Retina (tissue), 1 donor: ENCODE data around the gene KIAA0513.

ENCODE experiments used
- DNase-seq: peaks from one replicate; pipeline ENCODE4 v3.0.0-alpha.2; 2016

Gene KIAA0513

GRCh38 chr16:85075236-85075924, 47.8 kb downstream of the KIAA0513 start:
- DNase-seq: no peak

GRCh38 chr16:85077039-85077438, 49.4 kb downstream of the KIAA0513 start:
- DNase-seq: no peak

GRCh38 chr16:85077576-85078125, 50.1 kb downstream of the KIAA0513 start:
- no peak for DNase-seq

- DNase-seq: no peak
Observed at GRCh38 chr16:85078226-85078625, 50.6 kb downstream of the KIAA0513 start.

GRCh38 chr16:85078952-85079351, 51.4 kb downstream of the KIAA0513 start:
- DNase-seq: no peak

GRCh38 chr16:85079785-85080570, 52.4 kb downstream of the KIAA0513 start:
- no peak for DNase-seq

GRCh38 chr16:85081038-85081437, 53.4 kb downstream of the KIAA0513 start:
- DNase-seq: peak; percentile 54

- DNase-seq: peak; percentile 36
Observed at GRCh38 chr16:85081765-85082164, 54.2 kb downstream of the KIAA0513 start.

GRCh38 chr16:85082173-85083050, 54.8 kb downstream of the KIAA0513 start:
- peak; percentile 66 for DNase-seq

- peak; percentile 68 for DNase-seq
Observed at GRCh38 chr16:85083051-85083639, 55.5 kb downstream of the KIAA0513 start.

GRCh38 chr16:85084841-85085510, 57.4 kb downstream of the KIAA0513 start:
- DNase-seq: no peak

- DNase-seq: no peak
Observed at GRCh38 chr16:85085721-85086120, 58.1 kb downstream of the KIAA0513 start.

GRCh38 chr16:85086347-85087291, 59.0 kb downstream of the KIAA0513 start:
- DNase-seq: peak; percentile 84

GRCh38 chr16:85087899-85088569, 60.4 kb downstream of the KIAA0513 start:
- no peak for DNase-seq

- peak; percentile 42 for DNase-seq
Observed at GRCh38 chr16:85088570-85089199, 61.1 kb downstream of the KIAA0513 start.

- DNase-seq: no peak
Observed at GRCh38 chr16:85089525-85089924, 61.9 kb downstream of the KIAA0513 start.

GRCh38 chr16:85090181-85090580, 62.6 kb downstream of the KIAA0513 start:
- DNase-seq: no peak

- DNase-seq: no peak
Observed at GRCh38 chr16:85090873-85091521, 63.4 kb downstream of the KIAA0513 start.

- no peak for DNase-seq
Observed at GRCh38 chr16:85091522-85091910, 63.9 kb downstream of the KIAA0513 start.
